ENCODE data around the gene DCC.

GRCh38 chr18:53457068-53457467, 1117.1 kb downstream of the DCC start:
- no peak for TF ChIP-seq CTCF (IDR thresholded peaks at IDR 0.05)
- TF ChIP-seq EZH2 (IDR thresholded peaks at IDR 0.05; ENCODE audit: borderline replicate concordance, insufficient read depth, low read depth, low read length, poor library complexity, severe bottlenecking): no peak

Measured in B cell (primary cell).